Measurements from ENCODE around the gene GPSM3.
A peak's percentile ranks its signal among the peaks of the same experiment; 100 is the strongest.

The GPSM3 gene

DNA sequence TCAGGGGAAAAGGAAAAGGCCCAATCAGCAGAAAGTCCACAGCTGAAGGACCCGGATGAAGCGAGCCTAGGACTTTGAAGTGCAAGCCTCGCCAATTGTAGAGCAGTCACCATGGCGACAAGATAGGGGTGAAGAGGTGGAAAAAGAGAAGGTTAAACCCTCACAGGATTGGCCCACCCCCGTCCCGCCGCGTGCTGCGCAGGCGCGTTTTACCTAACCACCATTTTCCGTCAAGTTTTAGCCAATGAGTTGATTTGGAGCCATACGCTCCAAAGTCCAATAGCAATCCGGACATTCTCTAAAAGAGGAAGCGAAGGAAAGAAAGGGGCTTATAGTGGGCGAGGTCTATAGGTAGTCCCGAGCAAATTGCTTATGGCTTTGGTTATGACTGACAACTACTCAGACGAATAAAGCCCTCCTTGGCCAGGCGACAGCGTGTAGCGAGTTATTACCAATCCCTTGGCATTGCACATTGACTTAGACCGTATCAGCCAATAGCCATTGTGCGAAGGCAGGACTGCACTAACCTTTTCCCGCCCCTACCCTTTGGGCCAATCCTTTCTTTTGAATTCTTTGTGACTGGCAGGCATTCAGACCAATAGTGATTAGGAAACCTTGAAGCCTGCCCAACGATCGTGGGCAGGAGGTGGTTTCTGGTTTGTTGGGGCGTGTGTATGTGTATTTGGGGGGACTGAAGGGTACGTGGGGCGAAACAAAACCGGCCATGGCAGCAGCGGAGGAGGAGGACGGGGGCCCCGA lies 14.5 kb downstream of the GPSM3 start, which contains the start of gene RNF5:
TSS of gene RNF5 (plus strand) at position 618 of the 759 bp plus-strand sequence. CDS start at position 725, 107 bp downstream.
- peak within 1 kb of the TSS; percentile 14 to 99 (median 93) for H3K27ac ChIP-seq
- H3K4me3 ChIP-seq: peak within 1 kb of the TSS; percentile 49 to 93 (median 80)

DNA sequence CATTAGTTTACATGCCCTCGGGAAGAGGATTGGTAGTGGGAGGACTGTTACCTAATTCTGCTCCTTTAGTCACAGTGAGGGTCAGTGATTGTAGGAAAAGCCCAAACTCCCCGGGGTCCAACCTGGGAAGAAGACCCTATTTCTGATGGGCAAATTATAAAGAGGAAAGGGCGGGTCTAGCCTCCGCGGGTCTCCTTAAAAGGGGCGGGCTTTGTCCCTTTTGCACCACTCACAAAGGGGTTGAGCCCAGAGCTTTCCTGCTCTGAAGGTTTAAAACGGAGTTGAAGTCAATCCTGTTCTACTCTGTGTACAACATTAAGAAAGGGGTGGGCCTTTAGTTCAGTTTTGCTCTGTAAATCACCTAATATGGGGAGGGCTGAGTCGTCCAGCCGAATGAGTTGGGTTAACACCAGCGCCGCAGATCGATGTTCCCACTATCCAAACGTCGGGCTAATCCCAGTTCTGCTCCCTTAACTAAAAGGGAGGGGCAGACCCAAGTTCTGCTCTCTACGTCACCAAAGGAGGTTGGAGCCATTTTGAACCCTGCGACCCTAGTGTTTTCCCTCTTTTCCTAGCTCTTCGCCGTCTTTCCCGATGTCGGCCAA lies 15.2 kb downstream of the GPSM3 start:
- Histone ChIP-seq H3K27ac (peak overlapping the region in 20 of 21 experiments; percentile 68 to 99 (median 93)), H3K4me3 (peak overlapping the region; percentile 19 to 93 (median 80))

DNA sequence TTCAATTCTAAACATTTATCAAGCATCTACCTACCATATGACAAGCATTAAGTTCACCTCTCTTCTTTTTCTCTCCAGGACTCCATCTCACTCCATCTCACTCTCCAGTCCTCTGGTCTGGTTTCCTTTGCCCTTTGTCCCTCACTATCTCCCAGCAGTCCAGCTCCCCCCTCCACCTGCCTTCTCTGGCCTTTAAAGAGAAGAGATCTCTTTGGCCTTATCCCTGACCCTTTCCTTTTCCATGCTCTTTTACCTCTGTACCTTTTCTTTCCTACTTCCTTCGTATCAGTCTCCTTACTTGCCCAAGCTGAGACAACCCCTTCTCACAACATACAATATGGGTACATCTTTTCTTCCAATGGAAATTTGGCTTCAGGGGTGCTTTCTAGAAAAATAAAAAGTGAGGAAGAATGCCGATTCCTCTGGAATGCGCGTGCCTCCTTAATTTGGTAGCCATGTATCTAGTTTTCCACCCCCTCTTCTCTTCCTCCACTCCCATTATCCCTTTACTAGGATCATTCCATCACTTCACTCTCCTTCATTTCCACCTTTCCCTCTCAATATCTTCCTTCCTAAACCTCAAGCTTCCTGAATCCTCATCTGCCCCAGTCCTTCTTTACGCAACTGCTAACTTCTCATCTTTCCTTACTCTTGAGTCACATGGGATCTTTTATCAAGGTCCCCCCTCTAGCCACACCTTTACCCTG lies 15.8 kb downstream of the GPSM3 start:
- Histone ChIP-seq H3K27ac (peak overlapping the region in 20 of 21 experiments; percentile 68 to 99 (median 93)), H3K4me3 (peak overlapping the region; percentile 64 to 93 (median 80))

DNA sequence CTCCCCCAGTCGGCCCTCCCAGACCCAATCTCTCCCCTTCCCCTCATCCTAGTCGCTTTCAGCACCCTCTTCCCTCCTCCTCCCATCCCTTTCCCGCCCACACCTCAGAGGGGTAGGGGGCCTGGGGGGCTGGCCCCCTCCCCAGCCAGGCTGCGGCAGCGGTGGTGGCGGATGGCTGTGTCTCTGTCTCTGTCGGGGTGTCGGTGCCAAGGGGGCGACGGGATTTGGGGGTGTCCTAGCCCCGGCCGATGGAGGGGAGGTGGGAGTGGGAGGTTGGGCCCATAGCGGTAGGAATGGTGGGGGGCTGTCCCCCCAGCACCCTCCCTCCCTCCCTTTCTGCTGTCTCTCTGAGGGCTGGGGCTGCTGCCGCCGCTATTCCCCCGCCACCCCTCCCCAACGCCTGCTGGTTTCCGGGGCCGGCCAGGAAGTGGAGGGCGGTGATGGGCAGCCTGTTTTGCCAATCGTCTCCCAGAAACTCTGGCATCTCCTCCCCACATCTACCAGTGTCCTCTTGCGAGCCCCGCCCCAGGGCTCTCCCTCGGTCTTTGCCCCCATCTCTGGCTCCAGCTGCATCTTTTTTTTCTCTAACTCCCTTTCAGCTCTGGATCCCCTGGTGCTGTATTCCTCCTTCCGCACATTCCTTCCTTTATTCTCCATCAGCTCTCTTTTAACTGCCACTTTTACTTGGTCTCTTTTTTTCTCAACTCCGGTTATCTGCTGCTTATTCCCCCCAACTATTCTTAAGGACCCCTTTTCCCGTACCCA lies 16.6 kb downstream of the GPSM3 start, which contains the start of gene AGPAT1:
TSS of gene AGPAT1 (minus strand) at position 374 of the 765 bp plus-strand sequence. CDS start 4,588 bp downstream, outside the sequence.
- Histone ChIP-seq H3K27ac (peak within 1 kb of the TSS; percentile 72 to 99 (median 93)), H3K4me3 (peak within 1 kb of the TSS; percentile 64 to 93 (median 80))

DNA sequence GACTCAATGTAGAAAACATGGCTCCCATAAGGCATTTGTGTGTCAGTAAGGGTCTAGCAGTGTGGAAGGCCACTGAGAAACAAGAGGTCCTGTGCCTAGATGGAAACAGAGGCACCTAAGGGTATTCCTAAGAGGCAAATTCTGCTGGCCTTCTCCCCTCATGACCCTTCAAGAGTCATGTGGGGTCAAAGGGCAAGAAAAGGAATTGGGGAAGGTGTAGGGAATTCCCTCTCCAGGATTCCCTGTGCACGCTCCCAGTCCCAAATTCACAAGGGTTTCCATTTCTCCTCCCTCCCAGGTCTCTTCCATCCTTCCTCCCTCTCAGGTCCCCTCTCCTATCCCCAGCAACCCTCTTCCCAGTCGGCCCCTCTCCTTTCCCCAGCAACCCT lies 17.1 kb downstream of the GPSM3 start:
- Histone ChIP-seq H3K27ac (peak overlapping the region; percentile 72 to 99 (median 93)), H3K4me3 (peak overlapping the region; percentile 64 to 93 (median 80))

DNA sequence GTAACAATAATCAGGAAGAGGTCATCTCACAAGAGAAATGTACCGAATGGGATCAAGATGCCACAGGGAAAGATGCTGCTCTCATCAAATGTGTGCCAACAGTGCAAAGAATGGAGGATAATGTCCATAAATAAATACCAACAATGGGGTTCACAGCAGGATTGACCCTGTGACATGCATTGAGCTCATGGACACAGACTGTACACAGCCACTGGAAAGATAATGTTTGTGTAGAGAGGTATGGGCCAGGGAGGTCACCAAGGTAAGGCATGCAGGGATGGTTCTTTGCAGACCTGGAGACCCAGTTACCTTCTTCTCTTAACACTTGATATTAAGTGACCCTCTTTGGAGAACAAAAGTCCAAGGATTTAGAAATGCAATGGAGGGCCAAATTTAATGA lies 18.0 kb downstream of the GPSM3 start:
- Histone ChIP-seq H3K4me3 (no peak overlapping the region), H3K27ac (no peak overlapping the region)

DNA sequence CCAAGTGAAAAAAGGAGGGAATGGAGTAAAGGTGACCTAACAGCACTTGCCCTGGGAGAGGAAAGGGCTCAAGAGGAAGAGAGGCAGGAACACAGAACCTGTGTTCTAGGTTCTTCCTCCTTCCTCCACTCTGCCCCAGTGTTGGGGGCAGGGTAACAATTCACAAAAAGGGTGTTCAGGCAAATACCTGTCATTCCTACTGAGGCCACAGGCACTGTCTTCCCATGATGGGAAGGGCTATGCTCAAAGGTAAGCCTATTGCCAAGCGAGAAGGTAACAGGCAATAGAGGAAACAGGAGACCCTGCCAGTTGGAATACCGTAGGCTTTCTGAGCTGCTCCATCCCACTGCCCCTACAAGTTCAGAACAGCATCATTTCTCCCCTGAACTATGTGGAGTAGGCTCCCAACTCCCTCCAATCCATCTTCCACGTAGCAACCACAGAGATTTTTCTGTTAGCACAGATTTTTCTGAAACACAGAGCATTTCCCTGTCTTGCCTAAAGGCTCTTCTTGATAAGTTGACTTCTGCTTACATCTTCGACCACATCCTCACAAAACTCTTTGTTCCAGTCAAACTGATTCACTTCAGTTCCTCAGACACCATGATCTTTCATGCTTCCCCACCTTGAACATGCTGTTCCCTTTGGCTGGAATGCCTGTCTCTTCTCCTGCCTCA lies 19.3 kb downstream of the GPSM3 start:
- H3K4me3 ChIP-seq: no peak overlapping the region
- peak overlapping the region in 10 of 21 experiments; percentile 8 to 53 (median 24) for H3K27ac ChIP-seq

DNA sequence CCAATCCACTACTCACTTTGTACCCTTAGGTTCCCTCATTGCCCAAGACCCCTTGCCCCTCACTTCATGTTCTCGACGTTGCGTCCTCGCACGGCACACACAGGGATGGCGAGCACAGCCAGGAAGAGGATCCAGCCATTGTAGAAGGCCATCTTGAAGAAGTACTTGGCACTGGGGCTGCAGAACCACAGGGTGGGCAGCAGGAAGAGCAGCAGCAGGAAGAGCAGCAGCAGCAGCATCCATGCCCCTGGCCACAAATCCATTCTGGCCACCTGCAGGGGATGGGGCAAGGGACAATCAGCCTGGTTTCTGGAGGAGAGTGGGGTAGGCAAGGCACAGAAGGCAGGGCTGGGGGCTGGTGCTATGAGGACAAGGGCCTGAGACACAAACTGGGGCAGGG lies 21.2 kb downstream of the GPSM3 start:
- H3K4me3 ChIP-seq: no peak overlapping the region

DNA sequence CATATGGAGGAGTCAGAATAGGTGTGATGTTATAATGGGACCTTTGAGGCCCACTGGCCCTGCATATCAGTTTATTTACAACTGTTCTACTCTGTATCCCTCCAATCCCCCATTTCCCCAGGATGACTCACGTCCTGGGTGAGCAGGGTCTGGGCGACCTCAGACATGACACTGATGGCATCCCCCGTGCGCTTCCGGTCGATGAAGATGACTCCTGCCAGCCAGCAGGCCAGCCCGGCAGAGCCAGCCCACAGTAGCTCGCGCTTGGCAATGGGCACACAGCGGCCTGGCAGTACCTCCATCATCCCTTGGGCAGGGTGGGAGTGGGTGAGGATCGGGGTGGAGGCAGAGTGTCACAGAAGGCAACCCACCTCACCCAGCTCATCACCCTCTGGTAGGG lies 22.1 kb downstream of the GPSM3 start:
- H3K27ac ChIP-seq: no peak overlapping the region
- H3K4me3 ChIP-seq: no peak overlapping the region

More for the DNA sequence above, 21.2 kb downstream of the GPSM3 start:
- H3K27ac ChIP-seq: no peak overlapping the region

DNA sequence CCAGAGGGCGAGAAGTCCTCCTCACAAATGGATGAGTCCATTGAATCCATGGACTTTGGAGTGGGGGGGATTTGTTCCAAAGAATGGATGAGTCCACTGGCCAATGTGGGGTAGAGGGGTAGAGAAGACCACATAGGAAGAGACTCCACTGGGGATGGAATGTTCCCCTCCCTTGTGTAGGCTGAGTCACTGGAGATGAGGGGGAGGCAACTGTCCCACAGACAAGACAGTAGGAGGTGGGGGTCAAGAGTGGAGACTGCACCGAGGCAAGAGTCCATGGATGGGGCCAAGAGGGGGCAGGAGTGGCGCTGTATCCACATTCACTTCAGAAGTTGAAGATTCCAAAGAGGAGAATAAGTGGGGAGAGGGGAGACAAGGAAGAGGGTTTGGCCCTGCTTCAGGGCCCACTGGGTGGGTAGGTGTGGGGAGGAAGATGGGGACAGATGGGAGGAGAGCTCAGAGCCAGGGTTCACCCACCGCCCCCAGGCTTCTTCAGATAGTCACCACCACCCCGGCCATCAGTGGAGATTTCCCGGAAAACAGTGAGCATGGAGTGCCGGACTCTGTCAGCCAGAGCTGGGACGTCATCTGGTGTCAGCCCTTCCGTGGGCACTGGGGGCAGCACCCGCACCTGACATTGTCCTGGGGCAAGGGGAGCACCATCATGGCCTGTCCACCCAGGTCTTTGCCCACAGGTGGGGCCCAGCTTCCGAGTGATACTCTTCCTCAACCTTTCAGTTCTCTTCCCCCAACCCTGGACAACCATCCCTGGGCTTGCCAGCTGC lies 23.4 kb downstream of the GPSM3 start:
- Histone ChIP-seq H3K4me3 (no peak overlapping the region), H3K27ac (peak overlapping the region in 1 of 21 experiments; percentile 35)

DNA sequence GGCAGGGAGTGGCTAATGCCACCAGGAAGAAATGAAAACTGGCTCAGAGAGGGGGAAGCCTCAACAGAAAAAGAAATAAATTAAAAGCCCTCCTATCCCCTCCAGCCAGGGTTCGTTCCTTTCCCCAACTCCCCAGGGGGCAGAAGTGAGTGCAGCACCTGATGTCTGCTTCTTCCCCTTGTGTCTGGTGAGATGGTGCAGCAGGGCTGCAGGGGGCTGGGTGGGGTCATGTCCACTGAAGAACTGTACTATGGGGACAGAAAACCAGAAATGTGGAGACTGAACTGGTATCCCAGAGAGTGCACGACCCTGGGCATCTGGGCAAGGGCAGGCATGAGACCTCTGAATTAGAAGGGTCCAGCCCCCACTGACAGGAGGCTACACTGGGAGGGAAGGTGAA lies 24.1 kb downstream of the GPSM3 start:
- Histone ChIP-seq H3K4me3 (no peak overlapping the region), H3K27ac (peak overlapping the region in 1 of 21 experiments; percentile 52)

DNA sequence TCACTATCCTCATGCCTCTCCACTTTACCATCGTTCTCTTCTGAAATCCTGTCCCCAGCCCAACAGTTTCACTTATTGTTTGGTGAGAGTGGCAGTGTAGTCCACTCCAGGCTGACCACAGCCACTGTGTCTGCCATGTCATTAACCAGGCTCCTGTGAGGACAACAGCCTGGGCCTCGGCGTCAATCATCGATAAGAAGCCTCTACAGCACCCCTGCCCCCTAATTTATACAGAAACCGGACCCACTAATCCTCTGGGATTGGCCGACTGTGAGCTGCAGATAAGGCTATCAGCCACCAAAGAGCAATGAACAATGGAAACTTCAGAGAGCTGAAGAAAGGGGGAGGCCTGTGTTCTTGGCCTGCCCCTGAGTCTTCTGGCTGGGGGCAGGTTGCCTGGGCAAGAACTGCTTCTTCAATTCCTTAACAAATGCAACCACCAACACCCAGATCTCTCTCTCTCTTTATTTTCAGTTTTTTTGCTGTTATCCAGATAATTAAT lies 24.6 kb downstream of the GPSM3 start:
- peak overlapping the region in 2 of 21 experiments; percentile 36 to 52 for H3K27ac ChIP-seq
- no peak overlapping the region for H3K4me3 ChIP-seq

DNA sequence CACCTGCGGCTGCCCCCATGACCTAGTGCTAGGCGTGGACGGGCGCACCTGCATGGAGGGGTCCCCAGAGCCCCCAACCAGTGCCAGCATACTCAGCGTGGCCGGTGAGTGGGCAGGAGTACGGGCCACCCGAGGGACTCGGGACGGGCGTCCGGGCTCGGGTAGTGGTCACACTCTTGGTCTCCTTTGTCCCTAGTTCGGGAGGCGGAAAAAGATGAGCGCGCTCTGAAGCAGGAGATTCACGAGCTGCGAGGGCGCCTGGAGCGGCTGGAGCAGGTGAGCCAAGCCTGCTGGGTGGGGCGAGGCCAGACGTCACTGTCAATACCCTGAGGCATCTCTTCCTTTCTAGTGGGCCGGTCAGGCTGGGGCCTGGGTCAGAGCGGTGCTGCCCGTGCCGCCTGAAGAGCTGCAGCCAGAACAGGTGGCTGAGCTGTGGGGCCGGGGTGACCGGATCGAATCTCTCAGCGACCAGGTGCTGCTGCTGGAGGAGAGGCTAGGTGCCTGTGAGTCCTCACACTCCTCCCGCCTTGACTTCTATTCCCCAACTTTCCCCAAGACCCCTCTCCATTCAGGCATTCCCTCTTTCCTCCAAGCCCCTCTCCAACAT lies 25.2 kb downstream of the GPSM3 start:
- Histone ChIP-seq H3K27ac (peak overlapping the region in 1 of 21 experiments; percentile 36), H3K4me3 (no peak overlapping the region)

DNA sequence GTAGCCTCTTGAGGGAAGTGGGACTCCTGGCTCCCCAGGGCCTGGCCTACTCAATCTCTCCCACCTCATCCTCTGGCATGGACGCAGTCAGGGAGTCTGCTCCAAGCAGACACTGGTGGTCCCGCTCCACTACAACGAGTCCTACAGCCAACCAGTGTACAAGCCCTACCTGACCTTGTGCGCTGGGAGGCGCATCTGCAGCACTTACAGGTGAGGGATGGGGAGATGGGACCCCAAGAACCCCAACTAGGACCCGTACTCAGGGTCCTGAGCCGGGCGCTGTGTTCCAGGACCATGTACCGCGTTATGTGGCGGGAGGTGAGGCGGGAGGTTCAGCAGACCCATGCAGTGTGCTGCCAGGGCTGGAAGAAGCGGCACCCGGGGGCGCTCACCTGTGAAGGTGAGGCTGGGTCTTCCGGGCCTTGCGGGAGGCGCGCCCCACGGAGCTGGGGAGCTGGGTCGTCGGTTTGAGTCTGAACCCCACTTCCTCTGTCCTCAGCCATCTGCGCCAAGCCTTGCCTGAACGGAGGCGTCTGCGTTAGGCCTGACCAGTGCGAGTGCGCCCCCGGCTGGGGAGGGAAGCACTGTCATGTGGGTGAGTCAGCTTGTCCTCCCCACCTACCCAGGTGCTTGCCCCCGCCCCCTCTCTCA lies 25.9 kb downstream of the GPSM3 start:
- Histone ChIP-seq H3K27ac (peak overlapping the region in 1 of 21 experiments; percentile 36), H3K4me3 (no peak overlapping the region)

DNA sequence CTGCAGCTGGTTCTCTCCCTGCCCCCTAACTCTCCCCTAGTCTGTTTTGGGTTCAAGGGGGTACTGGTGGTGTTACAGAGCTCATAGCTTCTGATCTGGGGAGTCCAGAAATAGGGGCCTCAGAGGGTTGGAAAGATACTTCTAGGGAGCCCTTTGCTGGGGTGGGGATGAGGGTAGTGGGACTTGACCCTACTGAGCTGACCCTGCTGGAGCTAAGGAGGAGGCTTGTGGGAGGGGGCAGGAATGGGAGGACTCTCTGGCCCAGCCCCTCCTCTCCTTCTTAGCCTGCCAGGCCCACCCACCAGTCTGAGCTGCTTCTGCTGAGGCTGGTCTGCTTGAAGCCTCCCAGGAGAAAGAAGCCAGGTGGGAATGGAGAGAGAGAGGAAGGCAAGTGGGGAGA lies 28.1 kb downstream of the GPSM3 start, which contains the start of gene EGFL8:
TSS of gene EGFL8 (plus strand) at position 301 of the 400 bp plus-strand sequence. CDS start 1,571 bp downstream, outside the sequence.
- H3K27ac ChIP-seq: peak within 1 kb of the TSS in 13 of 21 experiments; percentile 4 to 73 (median 43)
- H3K4me3 ChIP-seq: no peak within 1 kb of the TSS

DNA sequence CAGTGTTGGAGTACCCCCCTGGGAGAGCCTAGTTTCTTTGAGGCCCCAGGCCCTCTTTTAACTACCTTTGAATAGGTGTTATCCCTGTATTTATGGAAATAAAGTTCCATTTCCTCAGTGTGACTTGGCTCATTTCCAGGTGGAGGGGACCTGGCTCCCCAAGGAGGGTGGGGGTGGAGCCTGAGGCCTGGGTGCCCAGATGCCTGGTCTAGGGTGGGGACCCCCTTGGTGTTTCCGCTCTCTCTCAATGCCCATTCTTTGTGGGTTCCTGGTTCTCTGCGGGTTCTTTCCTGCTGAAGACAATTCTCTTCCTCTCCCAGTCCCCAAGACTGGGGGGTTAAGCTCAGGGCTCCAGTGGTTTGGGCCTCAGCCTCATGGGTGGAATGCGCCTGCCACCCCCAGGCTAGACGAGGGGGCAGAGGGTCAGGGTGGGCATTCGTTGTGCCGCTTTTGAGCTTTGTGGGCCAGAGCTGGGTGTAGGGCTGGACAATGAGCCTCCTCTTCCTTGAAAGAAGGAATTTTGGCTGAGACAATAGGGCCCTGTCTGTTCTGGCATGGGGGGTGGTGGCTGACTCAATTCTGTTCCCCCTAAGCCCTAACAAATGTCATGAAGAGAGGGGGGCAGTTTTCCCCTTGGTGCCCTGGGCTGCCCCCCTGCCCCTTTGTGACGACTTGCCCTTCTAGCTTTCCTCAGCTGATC lies 28.7 kb downstream of the GPSM3 start:
- Histone ChIP-seq H3K27ac (peak overlapping the region in 13 of 21 experiments; percentile 4 to 73 (median 43)), H3K4me3 (no peak overlapping the region)

Measured in skin epidermis (tissue), 12 donors.